Stimulated activated CD4-positive, alpha-beta T cell treated with anti-CD3 and anti-CD28 coated beads, Interleukin-12 subunit alpha, Interleukin-12 subunit beta, amount 100 ng/mL, for 4 hours (primary cell): Measurements from ENCODE around the gene PTPRN2.
"Not testable (repeated sequence)": the region's sequence is repeated elsewhere in the genome, so short reads cannot be mapped to it uniquely, and the experiment has no call there.

ENCODE experiments used
- DNase-seq: peaks from one replicate; pipeline ENCODE4 v3.0.0-alpha.2; 2020

PTPRN2 gene

GRCh38 chr7:158313931-158314330 lies 273.7 kb downstream of the PTPRN2 start:
- DNase-seq: no peak

DNA sequence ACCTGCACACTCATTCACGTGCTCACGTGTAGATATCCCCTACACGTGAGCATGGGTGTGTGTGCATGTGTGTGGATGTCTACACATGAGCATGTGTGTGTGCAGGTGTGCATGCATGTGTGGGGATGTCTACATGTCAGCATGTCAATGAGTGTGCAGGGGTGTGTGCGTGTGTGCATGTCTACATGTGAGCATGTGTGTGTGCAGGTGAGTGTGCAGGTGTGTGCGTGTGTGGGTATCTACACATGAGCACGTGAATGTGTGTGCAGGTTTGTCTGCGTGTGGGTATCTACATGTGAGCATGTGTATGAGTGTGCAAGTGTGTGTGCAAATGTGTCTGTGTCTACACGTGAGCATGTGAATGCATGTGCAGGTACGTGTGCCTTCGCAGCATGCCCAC lies 274.8 kb downstream of the PTPRN2 start:
- DNase-seq: no peak

GRCh38 chr7:158311791-158312190 lies 275.8 kb downstream of the PTPRN2 start:
- DNase-seq: no peak

DNA sequence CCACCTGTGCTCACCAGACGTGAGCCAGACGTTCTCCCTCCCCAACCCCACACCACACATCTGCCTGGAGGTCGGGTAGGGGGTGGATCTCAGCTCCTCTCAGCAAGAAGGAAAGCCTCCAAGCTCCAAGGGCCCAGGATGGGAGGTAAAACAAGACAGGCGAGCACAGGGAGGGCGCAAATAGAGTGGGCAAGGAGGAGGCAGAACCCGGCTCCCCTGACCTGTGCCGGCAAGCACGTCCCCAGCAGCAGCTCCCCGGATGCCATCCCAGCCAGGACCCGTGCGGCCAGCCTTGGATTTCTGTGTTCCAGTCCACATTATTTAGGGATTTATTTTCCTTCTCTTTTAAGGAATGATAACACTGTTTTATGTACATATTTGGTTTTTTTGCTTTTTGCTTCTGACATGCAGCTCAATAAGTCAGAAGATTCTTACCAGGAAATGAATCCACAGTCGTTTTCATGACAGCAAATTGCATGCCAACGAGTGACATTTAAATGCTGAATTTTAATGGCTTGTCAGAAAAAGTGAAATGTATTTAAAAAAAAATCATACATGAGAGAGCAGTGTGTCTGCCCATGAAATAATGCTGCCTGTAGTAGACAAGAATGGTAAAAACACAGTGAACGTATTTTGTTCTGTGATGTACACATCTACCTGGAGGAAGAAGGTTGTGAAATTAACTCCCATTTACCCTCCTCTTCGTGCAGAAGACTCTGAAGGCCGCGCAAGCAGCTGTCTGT lies 276.5 kb downstream of the PTPRN2 start:
- no peak for DNase-seq

DNA sequence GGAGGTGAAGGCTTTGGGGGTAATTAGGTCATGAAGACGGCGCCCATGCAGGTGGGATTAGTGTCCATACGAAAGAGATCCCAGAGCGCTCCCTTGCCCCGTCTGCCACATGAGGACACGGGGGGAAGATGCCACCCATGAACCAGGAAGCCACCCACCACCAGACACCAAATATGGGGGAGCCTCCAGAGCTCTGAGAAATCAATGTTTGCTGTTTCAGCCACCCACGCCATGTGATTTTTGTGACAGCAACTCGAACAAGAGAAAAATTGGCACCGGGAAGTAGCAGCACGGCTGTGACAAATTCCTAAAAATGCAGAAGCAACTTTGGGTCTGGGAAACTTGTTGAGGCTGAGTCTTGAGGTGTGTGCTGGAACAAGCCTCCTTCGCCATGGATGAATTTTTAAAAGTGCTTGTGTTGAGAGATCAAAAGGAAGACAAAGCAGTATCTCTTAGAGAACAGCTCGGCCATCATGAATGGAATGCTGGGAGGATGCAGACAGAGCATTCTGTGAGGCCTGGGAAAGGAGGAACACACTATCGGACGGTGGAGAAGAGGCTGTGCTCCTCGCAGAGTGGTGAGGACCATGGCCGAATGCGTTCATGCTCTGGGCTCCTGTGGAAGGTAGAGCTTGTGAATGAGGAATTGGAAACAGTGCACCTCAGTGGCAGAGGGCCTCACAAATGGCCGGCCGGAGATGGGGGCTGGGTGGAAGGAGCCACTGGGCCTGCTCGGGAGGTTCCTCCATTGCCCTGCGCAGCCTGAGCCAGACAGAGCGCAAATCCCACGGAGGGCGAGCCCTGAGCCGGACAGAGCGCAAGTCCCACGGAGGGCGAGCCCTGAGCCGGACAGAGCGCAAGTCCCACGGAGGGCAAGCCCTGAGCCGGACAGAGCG lies 277.5 kb downstream of the PTPRN2 start:
- no peak for DNase-seq

DNA sequence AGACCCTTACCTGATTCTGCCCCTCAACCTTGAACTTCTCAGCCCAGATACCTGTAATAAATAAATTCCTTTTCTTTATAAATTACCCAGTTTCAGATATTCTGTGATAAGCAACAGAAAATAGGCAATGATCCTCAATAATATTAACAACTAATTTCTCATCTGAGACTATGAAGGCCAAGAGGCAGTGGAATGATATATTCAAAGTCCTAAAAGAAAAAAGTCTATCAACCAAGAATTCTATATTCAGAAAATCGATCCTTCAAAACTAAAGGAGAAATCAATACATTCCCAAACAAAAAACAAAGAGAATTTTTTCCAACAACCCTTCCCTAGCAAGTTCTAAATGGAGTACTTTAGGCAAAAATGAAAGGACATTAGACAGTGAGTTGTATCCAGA lies 279.6 kb downstream of the PTPRN2 start:
- no peak for DNase-seq

DNA sequence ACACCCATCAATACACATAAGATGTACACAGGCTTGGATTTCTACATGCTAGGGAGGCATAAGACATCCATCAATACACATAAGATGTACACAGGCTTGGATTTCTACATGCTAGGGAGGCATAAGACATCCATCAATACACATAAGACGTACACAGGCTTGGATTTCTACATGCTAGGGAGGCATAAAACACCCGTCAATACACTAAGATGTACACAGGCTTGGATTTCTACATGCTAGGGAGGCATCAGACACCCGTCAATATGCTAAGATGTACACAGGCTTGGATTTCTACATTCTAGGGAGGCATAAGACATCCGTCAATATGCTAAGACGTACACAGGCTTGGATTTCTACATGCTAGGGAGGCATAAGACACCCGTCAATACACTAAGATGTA lies 283.6 kb downstream of the PTPRN2 start:
- not testable (repeated sequence) for DNase-seq

GRCh38 chr7:158303121-158303520 lies 284.5 kb downstream of the PTPRN2 start:
- DNase-seq: no peak

GRCh38 chr7:158302274-158303070 lies 285.2 kb downstream of the PTPRN2 start:
- no peak for DNase-seq

- DNase-seq: no peak
These were observed 286.4 kb downstream of the PTPRN2 start for GRCh38 chr7:158301207-158301606.

DNA sequence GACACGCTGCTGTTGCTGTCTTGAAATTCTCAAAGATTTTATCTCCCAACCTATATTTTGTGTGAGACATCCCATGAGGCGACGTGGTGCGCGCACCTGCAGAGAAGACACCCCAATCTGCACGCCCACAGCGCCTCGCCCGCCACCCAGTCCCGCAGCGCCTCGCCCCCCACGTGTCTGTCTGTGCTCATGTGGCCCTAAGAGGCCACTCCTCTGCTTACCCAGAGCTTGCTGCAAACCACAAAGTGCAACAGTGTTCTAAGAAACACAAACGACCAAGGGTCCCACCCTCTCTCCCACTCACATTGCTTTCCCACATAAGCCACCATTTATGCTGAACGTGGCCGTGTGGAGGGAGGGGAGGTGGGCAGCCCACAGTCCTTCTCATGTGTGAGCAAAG lies 287.2 kb downstream of the PTPRN2 start:
- DNase-seq: no peak

- DNase-seq: no peak
These were observed 288.0 kb downstream of the PTPRN2 start for GRCh38 chr7:158299607-158300006.

DNA sequence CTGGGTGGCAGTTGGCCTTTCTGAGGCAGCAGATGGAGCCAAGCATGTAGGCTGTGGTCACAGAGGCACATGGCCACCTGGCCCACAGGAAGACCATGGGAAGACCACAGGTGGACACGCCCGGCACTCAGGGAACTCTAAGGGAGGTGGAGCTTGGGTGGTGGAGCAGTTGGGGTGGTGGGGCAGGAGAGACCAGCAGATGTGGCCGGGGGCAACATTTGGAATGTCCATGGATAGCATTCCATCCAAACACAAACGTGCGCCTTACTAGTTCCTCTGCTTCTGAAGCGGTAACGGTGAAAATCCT lies 290.9 kb downstream of the PTPRN2 start:
- DNase-seq: no peak

DNA sequence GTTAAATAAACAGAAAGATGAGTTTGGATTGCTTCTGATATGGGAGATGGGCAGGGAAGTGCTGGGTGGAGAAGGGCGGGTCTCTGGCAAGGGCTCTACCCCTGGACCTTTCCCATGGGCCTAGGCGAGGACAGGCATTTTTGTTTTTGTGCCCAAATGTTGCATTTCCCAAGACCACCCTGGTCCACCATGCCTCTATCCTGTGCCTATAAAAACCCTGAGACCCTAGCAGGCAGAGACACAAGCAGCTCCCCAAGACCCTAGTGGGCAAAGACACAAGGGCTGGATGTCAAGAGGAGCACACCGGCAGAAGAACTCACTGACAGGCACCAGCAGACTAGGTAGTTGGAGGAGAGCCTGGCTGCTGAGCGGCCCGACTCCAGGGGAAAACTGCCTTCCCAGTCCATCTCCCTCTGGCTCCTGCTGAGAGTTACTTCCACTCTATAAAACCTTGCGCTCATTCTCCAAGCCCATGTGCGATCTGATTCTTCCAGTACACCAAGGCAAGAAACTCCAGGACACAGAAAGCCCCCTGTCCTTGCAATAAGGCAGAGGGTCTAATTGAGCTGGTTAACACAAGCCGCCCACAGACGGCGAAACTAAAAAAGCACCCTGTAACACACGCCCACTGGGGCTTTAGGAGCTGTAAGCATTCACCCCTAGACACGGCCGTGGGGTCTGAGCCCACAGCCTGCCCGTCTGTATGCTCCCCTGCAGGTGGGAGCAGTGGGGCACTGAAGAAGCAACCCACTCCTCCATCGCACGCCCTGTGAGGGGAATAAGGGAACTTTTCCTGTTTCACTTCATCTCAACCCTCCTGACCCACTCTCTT lies 291.4 kb downstream of the PTPRN2 start:
- no peak for DNase-seq

DNA sequence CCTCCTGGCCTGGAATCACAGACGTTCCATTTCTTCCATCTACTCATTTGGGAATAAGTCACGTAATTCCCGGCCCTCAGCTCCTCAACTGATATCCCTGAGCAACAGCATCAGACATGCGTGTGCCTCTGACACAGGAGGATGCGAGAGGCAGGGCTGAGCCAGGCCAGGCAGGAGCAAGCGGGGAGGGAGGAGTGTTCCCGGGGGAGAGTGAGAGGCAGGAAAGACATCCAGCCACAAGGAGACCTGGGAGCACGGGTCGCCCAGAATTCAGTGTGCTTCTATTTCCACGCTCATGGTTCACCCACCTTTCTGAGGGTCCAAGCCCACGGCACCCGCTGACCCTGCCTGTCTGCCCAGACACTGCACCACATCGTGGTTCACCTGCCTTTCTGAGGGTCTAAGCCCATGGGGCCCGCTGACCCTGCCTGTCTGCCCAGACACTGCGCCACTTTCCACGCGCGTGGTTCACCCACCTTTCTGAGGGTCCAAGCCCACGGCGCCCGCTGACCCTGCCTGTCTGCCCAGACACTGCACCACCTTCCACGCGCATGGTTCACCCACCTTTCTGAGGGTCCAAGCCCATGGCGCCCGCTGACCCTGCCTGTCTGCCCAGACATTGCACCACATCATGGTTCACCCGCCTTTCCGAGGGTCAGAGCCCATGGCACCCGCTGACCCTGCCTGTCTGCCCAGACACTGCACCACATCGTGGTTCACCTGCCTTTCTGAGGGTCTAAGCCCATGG lies 293.0 kb downstream of the PTPRN2 start:
- not testable (repeated sequence) for DNase-seq

DNA sequence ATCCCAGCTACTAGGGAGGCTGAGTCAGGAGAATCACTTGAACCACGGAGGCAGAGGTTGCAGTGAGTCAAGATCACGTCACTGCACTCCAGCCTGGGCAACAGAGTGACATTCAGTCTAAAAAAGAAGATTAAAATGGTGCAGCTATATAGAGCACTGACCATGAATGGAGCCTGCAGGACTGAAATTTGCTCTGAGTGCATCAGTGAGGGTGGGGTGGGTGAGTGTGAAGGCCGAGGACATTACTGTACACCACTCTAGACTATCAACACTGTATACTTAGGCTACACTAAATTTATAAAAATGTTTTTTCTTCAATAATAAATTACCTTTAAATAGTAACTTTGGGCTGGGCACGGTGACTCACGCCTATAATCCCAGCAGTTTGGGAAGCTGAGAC lies 294.7 kb downstream of the PTPRN2 start:
- DNase-seq: no peak

DNA sequence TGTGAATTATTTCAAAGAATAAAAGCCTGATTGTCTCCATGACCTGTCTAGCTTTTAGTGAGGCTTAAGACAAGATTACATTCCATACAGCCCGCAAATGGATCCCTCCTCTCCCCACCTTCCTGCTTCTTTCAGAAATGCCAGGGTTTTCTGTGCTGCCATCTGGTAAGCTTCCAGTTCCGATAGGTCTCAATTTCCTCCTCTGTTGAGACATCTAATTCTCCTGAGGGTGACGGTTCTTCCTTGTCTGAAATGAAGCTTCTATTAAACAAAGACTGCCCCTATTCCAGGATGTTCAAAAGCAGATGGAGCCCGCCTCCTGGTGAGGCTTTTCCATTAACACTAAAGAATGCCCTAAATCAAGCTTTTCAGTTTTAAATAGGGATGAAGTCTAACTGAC lies 295.6 kb downstream of the PTPRN2 start:
- no peak for DNase-seq

DNA sequence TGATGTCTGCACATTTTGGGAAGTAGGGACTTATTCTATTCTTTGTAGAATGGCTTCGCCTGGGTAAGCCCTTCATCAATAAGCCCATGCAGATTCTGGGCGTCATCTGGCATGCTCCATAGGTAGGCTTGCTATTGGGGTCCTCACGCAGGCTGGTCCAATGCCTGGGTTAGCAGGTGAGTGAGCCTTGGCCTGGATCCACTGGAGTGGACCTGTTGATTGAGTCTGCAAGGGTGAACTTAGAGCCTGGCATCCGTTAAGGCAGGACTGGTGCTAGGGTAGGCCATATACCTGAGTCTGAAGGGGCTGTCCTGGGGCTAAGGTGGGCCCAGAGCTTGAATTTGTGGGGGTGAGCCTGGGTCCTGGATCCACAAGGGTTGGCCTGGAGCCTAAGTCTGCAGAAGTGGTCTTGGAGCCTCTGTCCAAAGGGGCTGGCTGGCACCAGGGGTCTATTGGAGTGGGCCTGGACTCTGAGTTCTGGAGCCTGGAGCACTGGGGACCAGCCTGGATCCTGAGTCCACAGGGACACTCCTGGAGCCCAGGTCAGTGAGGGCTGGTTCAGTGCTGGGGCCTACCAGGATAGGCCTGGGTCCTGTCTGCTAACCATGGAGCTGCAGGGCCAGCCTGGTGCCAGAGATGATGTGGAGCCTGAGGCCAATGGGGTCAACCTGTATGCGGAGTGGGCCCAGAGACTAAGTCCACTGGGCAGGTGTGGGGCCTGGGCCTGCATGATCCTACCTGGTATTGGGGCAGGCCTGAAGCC lies 297.7 kb downstream of the PTPRN2 start:
- DNase-seq: no peak

- no peak for DNase-seq
These were observed 298.4 kb downstream of the PTPRN2 start for GRCh38 chr7:158289231-158289630.

DNA sequence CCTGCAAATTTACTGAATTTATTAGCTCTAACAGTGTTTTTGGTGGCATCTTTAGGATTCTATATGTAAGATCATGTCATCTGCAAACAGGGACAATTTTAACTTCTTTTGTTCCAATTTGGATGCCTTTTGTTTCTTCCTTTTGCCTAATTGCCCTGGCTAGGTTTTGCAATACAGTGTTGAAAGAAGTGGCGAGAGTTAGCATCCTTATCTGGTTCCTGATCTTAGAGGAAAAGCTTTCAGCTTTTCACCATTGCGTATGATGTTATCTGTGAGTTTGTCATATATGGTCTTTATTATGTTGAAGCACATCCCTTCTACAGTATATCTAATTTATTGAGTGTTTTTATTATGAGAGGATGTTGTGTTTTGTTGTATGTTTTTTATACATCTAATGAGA lies 301.4 kb downstream of the PTPRN2 start:
- DNase-seq: no peak

- no peak for DNase-seq
These were observed 302.2 kb downstream of the PTPRN2 start for GRCh38 chr7:158285383-158285770.
